OCI-M1 (cell line): ENCODE measurements around the gene HCN2.
"Not testable (repeated sequence)": the region's sequence is repeated elsewhere in the genome, so short reads cannot be mapped to it uniquely, and the experiment has no call there.

Experiments used
- DNase-seq: peaks from one replicate; lab custom pipeline; 2025; lab: John Stamatoyannopoulos, UW

Gene HCN2

GRCh38 chr19:585551-586110 lies 4.0 kb upstream of the HCN2 start:
- no peak for DNase-seq

- peak; percentile 85 for DNase-seq
Observed at GRCh38 chr19:588093-588740, 1.5 kb upstream of the HCN2 start.

- DNase-seq = peak; percentile 36
Observed at GRCh38 chr19:588741-589692, 664 bp upstream of the HCN2 start.

- peak; percentile 39 for DNase-seq
Observed at GRCh38 chr19:590396-590745, 690 bp downstream of the HCN2 start.

GRCh38 chr19:590750-591098 lies 1.0 kb downstream of the HCN2 start:
- DNase-seq = no peak

- DNase-seq = peak; percentile 26
Observed at GRCh38 chr19:591099-591958, 1.6 kb downstream of the HCN2 start.

GRCh38 chr19:592101-592500 lies 2.4 kb downstream of the HCN2 start:
- no peak for DNase-seq

- DNase-seq = no peak
Observed at GRCh38 chr19:593055-593454, 3.4 kb downstream of the HCN2 start.

GRCh38 chr19:593505-593904 lies 3.8 kb downstream of the HCN2 start:
- DNase-seq = no peak

GRCh38 chr19:594265-594870 lies 4.7 kb downstream of the HCN2 start:
- no peak for DNase-seq

GRCh38 chr19:595326-596262 lies 5.9 kb downstream of the HCN2 start:
- no peak for DNase-seq

GRCh38 chr19:596263-596655 lies 6.6 kb downstream of the HCN2 start:
- no peak for DNase-seq

- peak; percentile 46 for DNase-seq
Observed at GRCh38 chr19:597406-598315, 8.0 kb downstream of the HCN2 start.

- DNase-seq = no peak
Observed at GRCh38 chr19:601310-601709, 11.6 kb downstream of the HCN2 start.

GRCh38 chr19:601790-602189 lies 12.1 kb downstream of the HCN2 start:
- no peak for DNase-seq

GRCh38 chr19:602391-603301 lies 13.0 kb downstream of the HCN2 start:
- no peak for DNase-seq

- not testable (repeated sequence) for DNase-seq
Observed at GRCh38 chr19:603302-603639, 13.6 kb downstream of the HCN2 start.

- DNase-seq = not testable (repeated sequence)
Observed at GRCh38 chr19:603779-604178, 14.1 kb downstream of the HCN2 start.

- peak; percentile 34 for DNase-seq
Observed at GRCh38 chr19:604355-604754, 14.7 kb downstream of the HCN2 start.
